ENCODE measurements around the gene CKAP5. TPM values are rescaled to one million over a fixed set of nuclear protein-coding genes. Genes with fewer than 3 reads are reported as not detected.

CKAP5 gene
- total RNA-seq, 1 experiment from 2014 or later, result 190 TPM

GRCh38 chr11:46801694-46802470, 44.2 kb downstream of the CKAP5 start:
- Histone ChIP-seq H2BK120ac (ENCODE audit: low read depth, low read length, poor library complexity, severe bottlenecking) (no peak overlapping the region), H3T11ph (ENCODE audit: low read length) (no peak overlapping the region), H2AK5ac (ENCODE audit: insufficient read length, low read length) (no peak overlapping the region), H4K91ac (ENCODE audit: insufficient read length, low read depth, low read length) (no peak overlapping the region), H3K18ac (ENCODE audit: insufficient read length, low read depth, low read length) (no peak overlapping the region), H2BK15ac (ENCODE audit: low read depth, low read length) (no peak overlapping the region), H2BK12ac (ENCODE audit: insufficient read length, low read depth, low read length) (no peak overlapping the region), H3K9ac (ENCODE audit: extremely low read depth, insufficient read length, low read length) (no peak overlapping the region), H3K56ac (ENCODE audit: insufficient read length, low read depth, low read length) (no peak overlapping the region), H3K14ac (ENCODE audit: insufficient read depth, low read length) (no peak overlapping the region), H3K4me1 (ENCODE audit: insufficient read depth, low read length) (no peaks in the 10 kb centered on the region), H2BK5ac (ENCODE audit: insufficient read length, low read length) (no peak overlapping the region), H3K27ac (ENCODE audit: insufficient read length, low read depth, low read length) (no peak overlapping the region), H3K9me3 (ENCODE audit: control insufficient read depth, low read depth, low read length) (no peaks in the 10 kb centered on the region), H4K8ac (replicated peaks; ENCODE audit: insufficient read length, low read depth, low read length) (no peak overlapping the region), H4K5ac (ENCODE audit: insufficient read length, low read depth, low read length) (no peak overlapping the region), H2AFZ (ENCODE audit: low read length) (no peak overlapping the region), H3K79me1 (ENCODE audit: insufficient read depth, low read depth, low read length, poor library complexity, severe bottlenecking) (no peaks in the 10 kb centered on the region), H2BK20ac (ENCODE audit: low read depth, low read length, poor library complexity, severe bottlenecking) (no peak overlapping the region), H3K79me2 (ENCODE audit: insufficient read depth, low read length) (no peaks in the 10 kb centered on the region; the same call in 1 of the 2 replicates), H3K23me2 (ENCODE audit: insufficient read length, low read depth, low read length, poor library complexity, severe bottlenecking) (no peaks in the 10 kb centered on the region), H4K20me1 (ENCODE audit: control insufficient read depth, insufficient read depth, insufficient read length) (no peaks in the 10 kb centered on the region), H3K4ac (ENCODE audit: low read depth, low read length) (no peak overlapping the region), H3K27me3 (ENCODE audit: insufficient read depth, low read length) (no peaks in the 10 kb centered on the region), H3K23ac (ENCODE audit: insufficient read length, low read depth, low read length) (no peak overlapping the region), H3K4me2 (ENCODE audit: insufficient read depth, insufficient read length, low read length) (no peak overlapping the region)
- Mint-ChIP-seq H3K9me3 (no peaks in the 10 kb centered on the region), H3K27ac (no peak overlapping the region), H3K36me3 (ENCODE audit: insufficient read depth in 1 of 3, low read depth in 3 of 3) (peaks cover 14 to 66% (median 53%) of the 10 kb centered on the region in 3 experiments; a peak in 6 of 7 replicates), H3K4me3 (no peak overlapping the region), H3K4me1 (no peaks in the 10 kb centered on the region), H3K27me3 (ENCODE audit: low read depth) (no peaks in the 10 kb centered on the region)
- DNase-seq, result no peak
- WGBS (ENCODE audit: extremely low coverage, insufficient read length, low lambda C conversion rate), result no CpG with 5 or more reads among the region's 7 CpGs
- TF ChIP-seq, protein P1, sequence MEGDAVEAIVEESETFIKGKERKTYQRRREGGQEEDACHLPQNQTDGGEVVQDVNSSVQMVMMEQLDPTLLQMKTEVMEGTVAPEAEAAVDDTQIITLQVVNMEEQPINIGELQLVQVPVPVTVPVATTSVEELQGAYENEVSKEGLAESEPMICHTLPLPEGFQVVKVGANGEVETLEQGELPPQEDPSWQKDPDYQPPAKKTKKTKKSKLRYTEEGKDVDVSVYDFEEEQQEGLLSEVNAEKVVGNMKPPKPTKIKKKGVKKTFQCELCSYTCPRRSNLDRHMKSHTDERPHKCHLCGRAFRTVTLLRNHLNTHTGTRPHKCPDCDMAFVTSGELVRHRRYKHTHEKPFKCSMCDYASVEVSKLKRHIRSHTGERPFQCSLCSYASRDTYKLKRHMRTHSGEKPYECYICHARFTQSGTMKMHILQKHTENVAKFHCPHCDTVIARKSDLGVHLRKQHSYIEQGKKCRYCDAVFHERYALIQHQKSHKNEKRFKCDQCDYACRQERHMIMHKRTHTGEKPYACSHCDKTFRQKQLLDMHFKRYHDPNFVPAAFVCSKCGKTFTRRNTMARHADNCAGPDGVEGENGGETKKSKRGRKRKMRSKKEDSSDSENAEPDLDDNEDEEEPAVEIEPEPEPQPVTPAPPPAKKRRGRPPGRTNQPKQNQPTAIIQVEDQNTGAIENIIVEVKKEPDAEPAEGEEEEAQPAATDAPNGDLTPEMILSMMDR (conservative IDR thresholded peaks at IDR 0.05), result no peak
